ENCODE results near the gene RHOXF2B. TPM values are rescaled to one million over a fixed set of nuclear protein-coding genes. Genes with fewer than 3 reads are reported as not detected.
A peak's percentile ranks its signal among the peaks of the same experiment; 100 is the strongest.
"Not testable (repeated sequence)": the region's sequence is repeated elsewhere in the genome, so short reads cannot be mapped to it uniquely, and the experiment has no call there.

Gene RHOXF2B
- total RNA-seq = not detected

DNA sequence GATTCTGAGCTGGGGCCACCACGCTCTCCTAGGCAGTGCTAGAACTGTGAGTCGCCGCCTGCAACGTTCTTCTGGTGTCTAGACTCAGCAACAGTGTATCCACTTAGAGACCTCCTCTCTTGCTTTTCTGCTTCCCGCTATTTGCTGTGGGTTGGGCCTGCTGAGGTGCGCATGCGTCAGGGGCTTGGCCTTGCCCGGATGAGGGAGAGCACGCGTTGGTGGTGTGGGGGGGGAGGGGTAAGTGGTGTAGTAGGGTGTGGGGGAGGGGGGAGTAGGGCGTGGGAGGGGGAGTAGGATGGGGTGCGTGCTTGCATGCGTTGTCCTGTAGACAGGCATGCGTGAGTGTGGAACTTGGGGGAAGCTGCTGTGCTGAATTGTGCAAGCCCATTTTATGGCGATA lies at the start of gene RHOXF2B:
RHOXF2B (minus strand) TSS at position 101 of the 400 bp plus-strand sequence. CDS start 138 bp downstream, outside the sequence.
- DNase-seq (ENCODE audit: low spot score); ATAC-seq; intact Hi-C loops (cut with DNase I): not testable (repeated sequence)

DNA sequence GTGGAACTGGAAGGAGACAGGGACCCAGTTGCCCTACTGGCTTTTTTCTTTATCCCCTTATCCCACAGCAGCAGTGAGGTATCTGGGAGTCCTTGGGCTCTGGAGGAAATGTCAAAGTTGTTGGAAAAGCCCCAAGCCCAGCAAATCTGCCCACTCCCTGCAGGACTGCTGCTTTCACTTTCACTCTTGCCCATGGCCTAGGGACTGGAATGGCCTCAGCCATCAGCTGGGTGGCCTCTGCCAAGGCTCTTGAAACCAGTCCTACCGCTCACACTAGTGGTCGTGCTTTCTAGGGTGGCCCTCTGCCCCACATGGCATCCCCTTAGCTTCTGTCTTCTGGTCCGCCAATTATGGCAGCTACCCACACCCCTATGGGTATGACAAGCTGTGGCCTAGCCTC lies 48.0 kb upstream of the RHOXF2B start:
- DNase-seq (ENCODE audit: low spot score) = no peak
- intact Hi-C loops (cut with DNase I) = no loop called here
- peak; percentile 55 for ATAC-seq

DNA sequence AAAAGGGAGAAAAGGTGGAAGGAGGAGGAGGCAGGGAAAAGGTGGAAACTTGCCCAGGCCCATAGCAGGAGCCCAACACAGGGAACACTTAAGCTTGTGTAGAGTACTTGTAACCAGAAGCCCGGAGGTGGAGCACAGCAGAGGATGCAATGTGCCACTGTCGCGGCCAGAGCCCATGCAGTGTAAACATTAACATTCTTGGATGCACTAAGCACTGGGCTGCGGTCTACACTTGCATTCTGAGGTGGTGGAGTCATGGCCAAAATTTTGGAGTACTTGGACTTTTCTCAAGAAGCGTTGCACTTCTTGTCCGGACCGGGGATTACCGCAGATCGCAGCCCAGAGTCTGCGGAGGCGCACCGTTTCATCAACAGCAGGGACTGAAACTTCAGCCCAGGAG lies 42.7 kb upstream of the RHOXF2B start:
- intact Hi-C loops (cut with DNase I) = no loop called here
- ATAC-seq = no peak
- no peak for DNase-seq (ENCODE audit: low spot score)

DNA sequence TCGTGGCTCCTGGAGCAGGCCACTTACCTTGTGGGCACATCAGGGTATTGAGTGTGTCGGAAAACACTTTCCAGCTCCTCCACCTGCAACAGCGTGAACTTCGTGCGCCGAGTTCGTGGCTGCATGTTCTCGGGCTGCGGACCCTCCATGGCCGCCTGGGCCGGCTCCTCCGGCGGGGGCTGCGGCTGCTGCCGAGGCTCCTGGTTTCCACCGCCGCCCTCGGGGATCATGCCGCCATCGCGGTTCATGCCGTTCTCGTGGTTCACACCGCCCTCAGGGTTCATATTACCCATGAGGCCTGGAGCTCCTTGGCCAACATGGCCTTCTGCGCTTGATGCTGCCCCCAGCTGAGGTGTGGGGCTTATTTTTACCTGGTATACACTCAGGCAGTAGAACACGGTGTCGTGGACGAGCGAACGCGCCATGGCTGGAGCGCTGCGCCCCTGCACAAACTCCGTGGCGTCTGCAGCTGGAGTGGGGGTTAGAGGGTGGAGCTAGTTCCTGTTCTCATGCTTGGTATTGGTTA lies 38.0 kb upstream of the RHOXF2B start, which contains the start of gene RHOXF1:
RHOXF1 (minus strand) TSS at position 476 of the 526 bp plus-strand sequence; CDS start at position 425, 51 bp downstream.
- ATAC-seq (no peak), DNase-seq (ENCODE audit: low spot score) (no peak)
- intact Hi-C loops (cut with DNase I) = no loop called here

DNA sequence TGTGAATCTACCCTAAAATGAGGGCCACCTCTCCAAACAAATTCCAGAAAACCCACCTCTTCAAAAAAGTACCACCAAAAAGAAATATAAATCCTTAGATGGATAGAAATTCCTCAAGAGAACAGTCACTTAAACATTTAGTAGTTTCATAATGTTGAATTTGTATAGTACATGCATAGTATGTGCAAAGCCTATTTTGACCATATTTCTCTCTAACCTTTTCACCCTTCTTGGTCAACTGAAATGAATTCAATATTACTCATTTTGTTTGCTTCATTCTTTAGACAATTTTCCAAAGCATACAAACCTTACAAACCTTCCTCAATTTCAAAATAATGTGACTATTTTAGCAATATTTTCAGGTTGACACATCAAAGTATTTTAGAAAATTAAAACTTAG lies 34.1 kb upstream of the RHOXF2B start:
- ATAC-seq = no peak
- intact Hi-C loops (cut with DNase I) = no loop called here
- DNase-seq (ENCODE audit: low spot score) = no peak

DNA sequence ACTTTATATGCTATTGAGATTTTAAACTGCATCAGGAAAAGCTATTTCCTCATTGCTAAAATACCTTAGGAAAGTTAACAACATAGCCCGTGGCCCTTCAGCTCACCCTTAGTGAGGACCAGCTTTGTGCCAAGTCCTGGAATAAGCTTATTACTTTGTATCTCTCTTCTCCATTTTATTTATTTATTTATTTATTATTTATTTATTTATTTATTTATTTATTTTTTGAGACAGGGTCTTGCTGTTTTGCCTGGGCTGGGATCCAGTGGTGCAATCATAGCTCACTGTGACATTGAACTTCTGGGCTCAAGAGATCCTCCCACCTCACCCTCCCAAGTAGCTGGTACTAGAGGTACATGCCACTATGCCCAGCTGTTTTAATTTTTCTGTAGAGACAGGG lies 31.9 kb upstream of the RHOXF2B start:
- intact Hi-C loops (cut with DNase I) = no loop called here
- DNase-seq (ENCODE audit: low spot score) = no peak
- no peak for ATAC-seq

DNA sequence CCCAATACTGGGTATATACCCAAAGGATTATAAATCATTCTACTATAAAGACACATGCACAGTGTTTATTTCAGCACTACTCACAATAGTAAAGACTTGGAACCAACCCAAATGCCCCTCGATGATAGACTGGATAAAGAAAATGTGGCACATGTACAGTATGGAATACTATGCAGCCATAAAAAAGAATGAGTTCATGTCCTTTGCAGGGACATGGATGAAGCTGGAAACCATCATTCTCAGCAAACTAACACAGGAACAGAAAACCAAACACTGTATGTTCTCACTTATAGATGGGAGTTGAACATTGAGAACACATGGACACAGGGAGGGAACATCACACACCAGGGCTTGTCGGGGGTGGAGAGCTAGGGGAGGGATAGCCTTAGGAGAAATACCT lies 27.2 kb upstream of the RHOXF2B start:
- ATAC-seq; intact Hi-C loops (cut with DNase I); DNase-seq (ENCODE audit: low spot score): not testable (repeated sequence)

DNA sequence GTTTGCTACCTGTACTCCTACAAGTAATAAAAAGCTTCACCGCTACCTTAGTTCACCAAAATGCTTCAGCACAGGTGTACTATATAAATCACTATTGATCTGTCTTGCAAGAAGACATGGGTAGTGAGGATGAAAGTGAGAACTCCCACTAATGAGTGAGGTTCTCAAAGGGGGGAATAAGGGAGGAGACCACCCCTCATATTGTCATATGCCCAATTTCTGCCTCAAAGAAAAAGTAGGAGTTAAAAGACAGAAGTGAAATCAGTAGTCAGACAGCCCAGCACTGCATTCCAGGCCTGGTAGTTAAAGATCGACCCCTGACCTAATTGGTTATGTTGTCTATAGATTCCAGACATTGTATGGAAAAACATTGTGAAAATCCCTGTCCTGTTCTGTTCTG lies 23.6 kb upstream of the RHOXF2B start:
- DNase-seq (ENCODE audit: low spot score); ATAC-seq; intact Hi-C loops (cut with DNase I): not testable (repeated sequence)

DNA sequence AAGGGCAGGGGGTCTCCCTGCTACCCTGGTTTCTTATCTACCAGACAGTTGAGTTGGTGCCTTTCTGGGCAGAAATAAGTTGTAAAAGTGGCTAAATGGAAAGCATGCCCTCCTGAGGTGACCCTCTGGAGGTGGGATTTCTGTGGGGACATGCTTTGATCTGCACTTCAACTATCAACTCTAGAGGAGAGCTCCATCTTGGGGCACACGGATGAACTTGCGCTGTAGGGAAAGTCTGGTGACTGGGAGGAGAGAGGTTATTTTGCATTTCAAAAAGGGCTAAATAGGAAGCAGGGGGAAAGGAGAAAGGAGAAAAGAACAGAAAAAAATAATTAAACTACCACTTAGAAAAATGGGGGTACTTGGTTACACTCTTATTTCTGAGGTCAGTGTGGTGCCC lies 12.7 kb upstream of the RHOXF2B start:
- ATAC-seq = no peak
- intact Hi-C loops (cut with DNase I) = no loop called here
- no peak for DNase-seq (ENCODE audit: low spot score)

DNA sequence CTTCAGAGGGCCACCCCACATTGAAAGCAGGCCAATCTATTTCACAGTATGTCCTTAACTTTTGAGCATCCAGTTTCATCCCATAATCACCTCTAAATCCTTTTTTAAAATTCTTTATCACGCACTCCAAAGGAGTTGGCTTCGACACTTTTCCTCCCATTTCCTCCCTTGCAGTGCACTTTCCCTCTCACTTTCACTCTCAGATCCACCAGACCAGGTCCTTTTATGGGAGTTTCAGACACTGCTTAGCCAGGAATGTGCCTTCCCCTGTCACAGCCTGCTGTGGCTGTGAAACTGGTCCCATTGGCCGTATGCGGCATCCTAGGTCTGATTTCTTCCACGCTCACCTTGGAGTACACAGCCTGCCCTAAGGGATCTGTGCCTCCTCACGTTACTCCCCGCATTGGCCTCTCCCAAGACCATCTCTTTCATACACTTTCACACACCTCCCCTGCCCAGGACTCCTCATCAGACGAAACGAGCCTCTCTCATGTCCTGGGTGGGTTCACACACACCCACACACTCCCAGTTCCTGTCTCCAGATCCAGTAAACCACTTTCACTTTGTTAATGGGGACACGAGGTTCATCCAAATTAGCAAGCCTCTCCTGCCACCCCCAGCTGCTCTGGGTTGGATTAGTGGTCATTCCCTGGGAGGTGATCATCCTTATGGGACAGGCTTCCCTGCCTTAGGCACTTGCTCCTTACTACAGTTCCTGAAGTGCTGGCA lies 10.0 kb upstream of the RHOXF2B start:
- intact Hi-C loops (cut with DNase I) = no loop called here
- DNase-seq (ENCODE audit: low spot score) = no peak
- no peak for ATAC-seq

DNA sequence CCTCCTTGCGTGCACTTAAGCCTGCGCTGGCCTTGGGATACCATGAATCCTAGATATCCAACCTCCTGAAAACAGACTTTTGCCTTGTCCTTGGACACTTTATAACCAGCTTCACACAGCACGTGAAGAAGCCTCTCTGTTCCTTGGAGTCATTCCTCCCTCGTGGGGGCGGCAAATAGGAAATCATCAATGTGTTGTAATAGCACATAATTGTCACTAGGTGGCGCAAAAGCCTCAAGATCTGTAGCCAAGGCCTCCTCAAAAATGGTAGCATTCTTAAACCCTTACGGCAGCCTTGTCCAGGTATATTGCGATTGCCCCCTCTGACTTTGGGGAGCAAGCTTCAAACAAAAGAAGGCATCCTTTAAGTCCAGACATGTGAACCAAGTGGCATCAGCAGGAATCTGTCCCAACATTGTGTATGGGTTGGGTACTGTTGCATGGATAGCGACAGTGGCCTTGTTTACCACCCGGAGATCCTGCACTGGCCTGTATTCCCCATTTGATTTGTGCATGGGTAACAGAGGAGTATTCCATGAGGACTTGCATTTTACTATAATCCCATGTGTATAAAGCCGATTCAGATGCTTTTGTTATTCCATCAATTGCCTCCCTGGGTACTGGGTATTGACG lies 8.2 kb upstream of the RHOXF2B start:
- DNase-seq (ENCODE audit: low spot score); intact Hi-C loops (cut with DNase I): not testable (repeated sequence)
- peak; percentile 56 for ATAC-seq

DNA sequence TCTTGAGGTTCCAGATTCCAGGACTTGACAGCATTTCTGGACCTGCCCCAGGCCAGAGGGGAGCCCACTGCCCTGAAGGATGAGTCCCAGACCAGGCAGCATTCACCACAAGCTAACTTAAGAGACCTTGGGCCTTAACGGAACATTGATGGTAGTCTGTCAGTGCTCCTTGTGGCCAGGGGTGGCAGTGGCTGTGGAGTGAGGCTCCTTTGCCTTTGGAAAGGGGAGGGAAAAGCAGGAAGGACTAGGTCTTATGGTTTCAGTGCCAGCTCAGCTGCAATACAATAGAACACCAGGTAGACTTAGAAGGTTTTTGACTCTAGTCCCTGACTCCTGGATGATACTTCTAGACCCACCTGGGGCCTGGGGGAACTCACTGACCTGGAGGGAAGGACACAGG lies 11.3 kb downstream of the RHOXF2B start:
- intact Hi-C loops (cut with DNase I); ATAC-seq; DNase-seq (ENCODE audit: low spot score): not testable (repeated sequence)

DNA sequence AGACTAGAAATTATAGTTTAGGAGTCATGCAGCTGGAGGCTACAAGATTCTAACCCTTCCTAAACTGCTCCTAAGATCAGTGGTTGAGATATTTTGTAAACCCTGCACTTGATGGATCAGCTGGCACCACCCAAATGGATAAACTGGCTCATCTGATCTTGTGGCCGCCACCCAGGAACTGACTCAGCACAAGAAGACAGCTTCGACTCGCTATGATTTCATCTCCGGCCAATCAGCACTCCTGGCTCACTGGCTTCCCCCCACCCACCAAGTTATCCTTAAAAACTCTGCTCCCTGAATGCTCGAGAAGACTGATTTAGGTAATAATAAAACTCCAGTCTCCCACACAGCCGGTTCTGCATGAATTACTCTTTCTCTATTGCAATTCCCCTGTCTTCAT lies 34.8 kb downstream of the RHOXF2B start:
- intact Hi-C loops (cut with DNase I); ATAC-seq; DNase-seq (ENCODE audit: low spot score): not testable (repeated sequence)

DNA sequence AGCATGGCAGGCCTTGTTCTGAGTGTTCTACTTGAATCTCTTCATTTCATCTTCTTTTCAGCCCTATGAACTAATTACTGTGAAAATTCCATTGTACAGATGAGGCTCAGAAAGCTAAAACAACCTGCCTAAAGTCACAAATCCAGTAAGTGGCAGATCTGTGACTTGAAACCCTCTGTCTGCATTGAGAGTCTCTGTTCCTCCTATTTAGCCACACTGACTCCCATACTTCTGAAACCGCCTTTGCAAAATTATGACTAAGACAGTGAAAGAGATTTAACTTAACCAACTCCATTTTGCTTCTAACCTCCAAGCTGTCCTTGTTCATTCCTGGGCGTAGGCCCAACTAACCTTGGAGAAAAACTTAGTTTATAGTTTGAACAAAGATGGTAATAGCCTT lies 35.2 kb downstream of the RHOXF2B start:
- intact Hi-C loops (cut with DNase I); DNase-seq (ENCODE audit: low spot score); ATAC-seq: not testable (repeated sequence)

DNA sequence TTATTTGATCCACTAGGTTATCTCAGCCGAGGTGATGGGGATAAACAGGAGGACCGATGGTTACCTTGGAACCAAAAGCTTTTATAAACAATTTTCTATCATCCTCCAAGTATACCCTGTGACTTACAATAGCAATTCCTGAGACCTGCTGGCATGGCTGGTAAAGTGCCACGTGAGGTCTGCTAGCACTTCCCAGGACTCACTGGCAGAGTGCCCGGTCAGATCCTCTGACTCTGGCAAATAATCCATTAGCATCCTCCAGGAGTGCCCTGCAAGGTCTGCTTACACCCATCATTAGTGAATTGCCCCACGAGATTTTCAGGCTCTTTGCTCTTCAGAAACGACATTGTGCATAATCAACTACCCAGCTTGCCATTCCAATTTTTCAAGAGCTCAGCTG lies 37.3 kb downstream of the RHOXF2B start:
- intact Hi-C loops (cut with DNase I); DNase-seq (ENCODE audit: low spot score); ATAC-seq: not testable (repeated sequence)

DNA sequence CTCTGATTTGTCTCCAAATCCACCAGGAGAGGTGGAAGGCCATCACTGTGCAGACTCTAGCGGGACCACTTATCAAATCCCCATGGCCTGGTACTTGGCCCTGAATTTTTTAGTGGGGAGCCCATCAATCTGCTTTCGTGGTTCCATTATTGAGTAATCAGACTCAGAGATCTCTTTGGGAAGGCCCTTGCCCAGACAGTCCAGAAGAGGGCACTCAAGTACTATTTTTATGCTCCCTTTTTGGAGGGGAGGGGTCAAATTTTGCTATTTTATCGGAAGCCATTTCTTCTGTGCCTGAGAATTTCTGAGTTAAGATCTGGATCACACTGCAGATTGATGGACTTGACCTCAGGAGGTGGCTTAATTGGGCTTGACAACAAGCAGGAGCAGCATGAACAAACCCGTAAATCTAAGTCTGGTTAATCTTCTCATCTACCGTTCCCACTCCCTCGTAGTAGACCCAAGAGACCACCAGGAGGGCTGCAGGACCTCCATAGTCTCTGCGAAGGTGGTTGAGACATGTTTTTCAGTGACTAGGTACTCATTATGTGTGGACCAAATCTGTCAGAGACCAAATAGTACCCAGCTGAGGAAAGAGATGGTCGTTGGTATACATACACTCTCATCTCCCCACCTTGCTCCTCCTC lies 38.3 kb downstream of the RHOXF2B start:
- intact Hi-C loops (cut with DNase I); DNase-seq (ENCODE audit: low spot score): not testable (repeated sequence)
- ATAC-seq = peak; percentile 58

DNA sequence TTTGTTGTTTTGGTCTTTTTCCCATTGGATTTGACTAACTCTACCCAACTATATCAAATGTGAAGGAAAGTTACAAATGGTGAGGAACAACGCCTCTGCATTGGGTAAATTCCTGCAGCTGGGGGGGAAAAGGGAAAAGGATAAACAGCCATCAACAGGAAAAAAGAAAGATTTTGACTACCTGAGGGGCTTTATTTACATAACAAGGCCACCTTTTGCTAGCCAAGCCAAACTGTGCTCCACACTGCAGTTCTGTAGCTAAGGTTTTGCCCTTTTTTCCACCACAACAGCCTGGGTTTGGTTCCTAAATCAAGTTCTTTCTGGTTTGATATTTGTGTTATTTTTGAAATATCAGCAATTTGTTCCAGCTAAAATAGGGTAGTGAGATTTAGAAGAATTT lies 40.8 kb downstream of the RHOXF2B start:
- no peak for ATAC-seq
- intact Hi-C loops (cut with DNase I) = no loop called here
- no peak for DNase-seq (ENCODE audit: low spot score)

DNA sequence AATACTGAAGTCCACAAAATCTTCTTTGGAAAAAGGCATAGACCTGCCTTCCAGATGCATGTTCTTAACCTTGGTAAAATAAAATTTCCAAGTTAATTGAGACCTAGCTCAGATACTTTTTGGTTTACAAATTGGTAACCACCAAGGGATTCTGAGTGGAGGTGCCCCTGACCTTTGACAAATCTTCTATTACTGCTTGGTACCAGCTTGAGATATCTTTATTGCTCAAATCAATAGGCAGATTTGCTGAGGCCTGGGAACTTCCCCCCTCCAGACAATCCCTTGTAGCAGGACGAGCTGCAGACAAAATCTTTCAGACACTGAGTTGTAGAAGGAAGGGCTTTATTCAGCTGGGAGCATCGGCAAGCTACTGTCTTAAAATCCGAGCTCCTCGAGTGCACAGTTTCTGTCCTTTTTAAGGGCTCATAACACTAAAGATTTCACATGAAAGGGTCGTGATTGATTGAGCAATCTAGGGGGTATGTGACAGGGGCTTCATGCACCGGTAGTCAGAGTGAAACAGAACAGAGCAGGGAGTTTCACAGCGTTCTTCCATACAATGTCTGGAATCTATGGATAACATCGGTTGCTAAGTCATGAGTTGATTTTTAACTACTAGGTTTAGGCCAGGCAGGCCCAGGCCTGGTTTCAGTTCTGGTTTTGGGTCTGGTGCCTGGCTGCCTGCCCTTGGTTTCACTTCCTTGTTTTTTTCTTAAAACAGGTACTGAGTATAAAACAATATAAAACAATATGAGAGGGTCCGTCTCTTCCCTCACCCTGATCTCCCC lies 41.8 kb downstream of the RHOXF2B start:
- DNase-seq (ENCODE audit: low spot score); intact Hi-C loops (cut with DNase I); ATAC-seq: not testable (repeated sequence)

DNA sequence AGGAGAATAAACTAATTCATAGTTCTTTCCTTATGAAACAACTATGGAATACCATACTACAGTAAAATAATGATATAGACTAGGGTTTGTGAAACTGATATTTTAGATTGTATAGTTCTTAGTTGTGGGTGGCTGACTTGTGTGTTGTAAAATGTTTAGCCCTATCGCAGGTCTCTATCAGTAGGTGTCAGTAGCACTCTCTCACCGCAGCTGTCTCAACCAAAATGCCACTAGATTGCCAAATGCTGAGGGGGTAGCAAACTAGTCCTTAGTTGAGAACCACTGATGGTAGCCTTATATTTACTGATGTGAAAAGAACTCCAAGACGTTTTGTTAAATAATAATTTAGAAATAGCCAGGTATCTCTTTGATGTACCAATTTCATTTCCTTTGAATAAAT lies 48.1 kb downstream of the RHOXF2B start:
- no peak for DNase-seq (ENCODE audit: low spot score)
- ATAC-seq = no peak
- intact Hi-C loops (cut with DNase I) = no loop called here
